AG04449 (cell line): ENCODE measurements around the gene KRTAP5-6.

ENCODE experiments used
- CTCF ChIA-PET: fragments of 350-600 bp; formaldehyde crosslinking; extraction: SDS; loops from one replicate; lab custom pipeline; 2021; ENCODE audit warnings: antibody characterized with exemption; lab: Yijun Ruan, JAX
- POLR2A ChIA-PET: fragments of 400-600, 350-600 bp; formaldehyde crosslinking; extraction: SDS; loops from one replicate; lab custom pipeline; 2020; ENCODE audit warnings: antibody characterized with exemption, inconsistent platforms; lab: Yijun Ruan, JAX
- DNase-seq: peaks from one replicate; pipeline ENCODE4 v3.0.0-alpha.2; 2010; ENCODE audit warnings: low read depth, low spot score
- H3K4me3 ChIP-seq: 2 replicates; pipeline ENCODE4 v1.5.1; 2011; ENCODE audit warnings: low read depth, mild to moderate bottlenecking, control low read depth, low read length
- CTCF ChIP-seq: IDR thresholded peaks from one replicate; pipeline ENCODE4 v1.5.1; 2011; ENCODE audit warnings: mild to moderate bottlenecking, moderate library complexity, low read length, control low read depth, inconsistent platforms; ENCODE audit not compliant: insufficient read depth; ENCODE audit errors: missing control alignments

The KRTAP5-6 gene

GRCh38 chr11:1691026-1691877 lies 5.7 kb upstream of the KRTAP5-6 start:
- ChIA-PET POLR2A (no interaction called here), CTCF (interaction anchor here (0.6 to 5.8 kb wide), 18 partner anchors 10 to 466 kb away, joined by 3 to 671 read pairs (median 23); partner anchors contain the start of genes H19 and SYT8)
- TF ChIP-seq CTCF = no peak
- no peak overlapping the region for H3K4me3 ChIP-seq
- no peak for DNase-seq

- DNase-seq = no peak
- ChIA-PET POLR2A (no interaction called here), CTCF (interaction anchor here (0.8 to 5.8 kb wide), 26 partner anchors 10 to 465 kb away, joined by 3 to 671 read pairs (median 18); partner anchors contain the start of genes H19 and SYT8)
- TF ChIP-seq CTCF = no peak
- no peak overlapping the region for H3K4me3 ChIP-seq
These were observed 4.9 kb upstream of the KRTAP5-6 start for GRCh38 chr11:1691878-1692707.

- ChIA-PET CTCF (interaction anchor here (0.9 to 5.8 kb wide), 50 partner anchors 9 to 464 kb away, joined by 3 to 671 read pairs (median 11); partner anchors contain the start of genes H19, SYT8 and TNNI2), POLR2A (no interaction called here)
- no peak for DNase-seq
- H3K4me3 ChIP-seq = no peak overlapping the region
- no peak for TF ChIP-seq CTCF
These were observed 4.2 kb upstream of the KRTAP5-6 start for GRCh38 chr11:1692708-1693326.

- peak; percentile 1 for DNase-seq
- H3K4me3 ChIP-seq = peak overlapping the region; percentile 43
- CTCF ChIA-PET = interaction anchor here (0.7 to 5.8 kb wide), 82 partner anchors 8 to 478 kb away, joined by 3 to 671 read pairs (median 6); partner anchors contain the start of genes H19, IFITM10, MRPL23 and SYT8
- POLR2A ChIA-PET = interaction anchor here (1.0 kb wide), 1 partner anchor 139 kb away, joined by 7 read pairs; no protein-coding TSS in a partner anchor
- TF ChIP-seq CTCF = peak; percentile 100
These were observed 3.5 kb upstream of the KRTAP5-6 start for GRCh38 chr11:1693327-1694063.

- DNase-seq = peak; percentile 3
- ChIA-PET POLR2A (interaction anchor here (1.0 kb wide), 1 partner anchor 138 kb away, joined by 7 read pairs; no protein-coding TSS in a partner anchor), CTCF (interaction anchor here (0.7 to 5.8 kb wide), 79 partner anchors 7 to 477 kb away, joined by 3 to 671 read pairs (median 6); partner anchors contain the start of genes H19, IFITM10, MRPL23 and SYT8)
- TF ChIP-seq CTCF = peak; percentile 97
- no peak overlapping the region for H3K4me3 ChIP-seq
These were observed 2.7 kb upstream of the KRTAP5-6 start for GRCh38 chr11:1694064-1694845.
